Neural crest cell (in vitro differentiated cells): ENCODE measurements around the gene PER2. TPM values are rescaled to one million over a fixed set of nuclear protein-coding genes. Genes with fewer than 3 reads are reported as not detected.
A peak's percentile ranks its signal among the peaks of the same experiment; 100 is the strongest.

ENCODE experiments used
- DNase-seq: peaks from one replicate; pipeline ENCODE4 v3.0.0; 2021; ENCODE audit warnings: low read depth, mixed read lengths, low spot score
- H3K27ac Mint-ChIP-seq: one replicate; pipeline ENCODE4 v1.8.0; 2021; ENCODE audit warnings: mild to moderate bottlenecking, mixed read lengths; ENCODE audit not compliant: unreplicated experiment
- H3K27me3 Mint-ChIP-seq: 2 replicates; pipeline ENCODE4 v1.8.0; 2021; ENCODE audit warnings: low read depth, mild to moderate bottlenecking, mixed read lengths
- H3K36me3 Mint-ChIP-seq: 2 replicates; pipeline ENCODE4 v1.8.0; 2021; ENCODE audit warnings: low read depth, mild to moderate bottlenecking, mixed read lengths
- H3K4me1 Mint-ChIP-seq: 2 replicates; pipeline ENCODE4 v1.8.0; 2021; ENCODE audit warnings: mixed read lengths
- H3K4me3 Mint-ChIP-seq: one replicate; pipeline ENCODE4 v1.8.0; 2021; ENCODE audit warnings: mild to moderate bottlenecking, mixed read lengths
- H3K9me3 Mint-ChIP-seq: 2 replicates; pipeline ENCODE4 v1.8.0; 2021; ENCODE audit warnings: mixed read lengths
- total RNA-seq: library from RNA; stranded (reverse); gene quantifications from 2 replicates; pipeline ENCODE4 v1.2.1, GENCODE V29; 2021
- TF ChIP-seq, protein P1 (sequence below): fragments of 200-600 bp; sonication (generic); conservative IDR thresholded peaks from 2 replicates; pipeline ENCODE4 v1.5.0; 2021; ENCODE audit warnings: antibody characterized with exemption, mild to moderate bottlenecking

Gene PER2
- total RNA-seq, 1 donor from 2014 or later = 8.6 TPM

DNA sequence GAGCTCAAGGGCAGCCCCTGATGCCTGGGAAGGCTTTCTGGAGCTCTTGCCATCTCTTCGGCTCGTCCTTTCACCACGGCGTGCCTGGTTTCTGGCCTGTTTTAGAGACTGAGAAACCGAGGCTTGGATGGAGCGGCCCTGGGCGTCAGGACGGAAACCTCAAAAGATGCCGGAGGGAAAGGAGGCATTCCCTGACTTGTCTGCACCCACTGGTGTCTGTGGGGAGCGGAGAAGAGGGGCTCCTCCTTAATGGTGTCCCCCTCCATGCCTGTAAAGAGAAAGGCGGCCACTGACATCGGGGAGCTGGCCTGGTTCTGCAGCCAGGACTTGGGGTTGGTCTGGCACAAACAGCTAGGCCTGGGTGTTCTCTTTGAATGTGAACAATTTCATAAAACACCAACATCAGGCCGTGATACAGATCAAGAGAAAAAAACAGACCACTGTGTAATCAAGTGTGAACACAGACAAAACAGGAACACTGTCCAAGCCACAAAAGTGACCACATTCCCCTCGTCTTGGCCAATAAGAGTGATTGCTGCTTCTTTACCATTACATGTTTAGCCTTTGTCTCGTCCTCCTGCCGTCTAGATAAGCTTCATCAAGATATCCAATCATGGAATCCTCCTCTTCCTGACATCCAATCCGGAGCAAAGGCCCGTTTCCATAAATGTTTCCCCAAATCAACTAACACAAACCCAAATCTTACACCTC is 84.3 kb downstream of the PER2 start:
- Mint-ChIP-seq H3K27me3 (peaks cover 7% of the 10 kb centered on the region), H3K4me1 (peaks cover 37% of the 10 kb centered on the region), H3K36me3 (peaks cover 13% of the 10 kb centered on the region), H3K9me3 (peaks cover 9% of the 10 kb centered on the region), H3K27ac (peak overlapping the region; percentile 93), H3K4me3 (peak overlapping the region; percentile 91)
- TF ChIP-seq, protein P1, sequence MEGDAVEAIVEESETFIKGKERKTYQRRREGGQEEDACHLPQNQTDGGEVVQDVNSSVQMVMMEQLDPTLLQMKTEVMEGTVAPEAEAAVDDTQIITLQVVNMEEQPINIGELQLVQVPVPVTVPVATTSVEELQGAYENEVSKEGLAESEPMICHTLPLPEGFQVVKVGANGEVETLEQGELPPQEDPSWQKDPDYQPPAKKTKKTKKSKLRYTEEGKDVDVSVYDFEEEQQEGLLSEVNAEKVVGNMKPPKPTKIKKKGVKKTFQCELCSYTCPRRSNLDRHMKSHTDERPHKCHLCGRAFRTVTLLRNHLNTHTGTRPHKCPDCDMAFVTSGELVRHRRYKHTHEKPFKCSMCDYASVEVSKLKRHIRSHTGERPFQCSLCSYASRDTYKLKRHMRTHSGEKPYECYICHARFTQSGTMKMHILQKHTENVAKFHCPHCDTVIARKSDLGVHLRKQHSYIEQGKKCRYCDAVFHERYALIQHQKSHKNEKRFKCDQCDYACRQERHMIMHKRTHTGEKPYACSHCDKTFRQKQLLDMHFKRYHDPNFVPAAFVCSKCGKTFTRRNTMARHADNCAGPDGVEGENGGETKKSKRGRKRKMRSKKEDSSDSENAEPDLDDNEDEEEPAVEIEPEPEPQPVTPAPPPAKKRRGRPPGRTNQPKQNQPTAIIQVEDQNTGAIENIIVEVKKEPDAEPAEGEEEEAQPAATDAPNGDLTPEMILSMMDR = no peak
- DNase-seq = no peak

- H3K4me1 Mint-ChIP-seq = peaks cover 41% of the 10 kb centered on the region
- DNase-seq = peak; percentile 75
- peak within 1 kb of the TSS; percentile 94 for H3K4me3 Mint-ChIP-seq
- H3K9me3 Mint-ChIP-seq = peaks cover 9% of the 10 kb centered on the region
- TF ChIP-seq, protein P1 = no peak
- peak within 1 kb of the TSS; percentile 93 for H3K27ac Mint-ChIP-seq
- H3K27me3 Mint-ChIP-seq = peaks cover 7% of the 10 kb centered on the region
- H3K36me3 Mint-ChIP-seq = peaks cover 13% of the 10 kb centered on the region
Observed at GRCh38 chr2:238203094-238203972, 85.1 kb downstream of the PER2 start, which contains the start of gene ILKAP. ILKAP (minus strand) TSS chr2:238203695; CDS start chr2:238203553, 142 bp downstream.

- DNase-seq = no peak
- H3K36me3 Mint-ChIP-seq = peaks cover 13% of the 10 kb centered on the region
- peak overlapping the region; percentile 94 for H3K4me3 Mint-ChIP-seq
- peaks cover 41% of the 10 kb centered on the region for H3K4me1 Mint-ChIP-seq
- H3K9me3 Mint-ChIP-seq = peaks cover 9% of the 10 kb centered on the region
- TF ChIP-seq, protein P1 = no peak
- peak overlapping the region; percentile 85 for H3K27ac Mint-ChIP-seq
- peaks cover 7% of the 10 kb centered on the region for H3K27me3 Mint-ChIP-seq
Observed at GRCh38 chr2:238202326-238203093, 85.9 kb downstream of the PER2 start.

Other genes with a start within 250 kb of the PER2 start
- 46.1 and 49.8 TPM in 2 replicates for gene SCLY, start 227.6 kb downstream of the PER2 start, total RNA-seq
- gene ESPNL, start 188.3 kb downstream of the PER2 start, total RNA-seq = 0.16 and 0.40 TPM in 2 replicates
- gene KLHL30, start 149.9 kb downstream of the PER2 start, total RNA-seq = 0.23 and 0.25 TPM in 2 replicates
- gene ERFE, start 129.6 kb downstream of the PER2 start, total RNA-seq = 2.6 and 2.8 TPM in 2 replicates
- 63.2 and 65.8 TPM in 2 replicates for gene ILKAP, start 84.9 kb downstream of the PER2 start, total RNA-seq
- 143 and 152 TPM in 2 replicates for gene HES6, start 48.6 kb downstream of the PER2 start, total RNA-seq
- 19.3 and 20.7 TPM in 2 replicates for gene TRAF3IP1, start 31.9 kb upstream of the PER2 start, total RNA-seq
- 37.5 and 39.9 TPM in 2 replicates for gene ASB1, start 138.3 kb upstream of the PER2 start, total RNA-seq